GM12878 (cell line): ENCODE results near the gene SLC44A4. TPM values are rescaled to one million over a fixed set of nuclear protein-coding genes. Genes with fewer than 3 reads are reported as not detected.

Source experiments
- CHD1 ChIP-seq: IDR thresholded peaks from 2 replicates; pipeline ENCODE4 v1.6.1; 2012; ENCODE audit warnings: low read depth, low read length, improper control_type of control experiment
- EZH2 ChIP-seq: IDR thresholded peaks from 2 replicates; pipeline ENCODE4 v1.6.1; 2012; ENCODE audit warnings: low read depth, mild to moderate bottlenecking, control low read depth, inconsistent platforms, low read length, borderline replicate concordance; ENCODE audit not compliant: control insufficient read depth
- FOS ChIP-seq: IDR thresholded peaks from 3 replicates; pipeline ENCODE4 v1.6.1; 2011; ENCODE audit warnings: borderline replicate concordance; ENCODE audit not compliant: insufficient read length; ENCODE audit errors: extremely low read depth
- HCFC1 ChIP-seq: fragments of 150-350 bp; IDR thresholded peaks from 2 replicates; pipeline ENCODE4 v1.6.1; 2014; ENCODE audit warnings: low read length
- NFYB ChIP-seq: IDR thresholded peaks from 2 replicates; pipeline ENCODE4 v1.6.1; 2011; ENCODE audit warnings: low read depth, mild to moderate bottlenecking, low read length, improper control_type of control experiment, moderate library complexity; ENCODE audit not compliant: insufficient read depth
- RFX5 ChIP-seq: IDR thresholded peaks from 2 replicates; pipeline ENCODE4 v1.6.1; 2011; ENCODE audit warnings: low read depth, low read length, improper control_type of control experiment
- SMC3 ChIP-seq: IDR thresholded peaks from 2 replicates; pipeline ENCODE4 v1.6.1; 2011; ENCODE audit warnings: low read length, improper control_type of control experiment, borderline replicate concordance
- polyA plus RNA-seq, 11 experiments: library from polyadenylated mRNA; depleted of rRNA in 4 of 11; unstranded in 6 of 11; stranded (reverse) in 5 of 11; fragments of >200 nt; fragmentation: Nextera tagmentation in 4 of 11; fragmentation: Illumina TruSeq in 1 of 11; extraction: Ambion mirVana in 4 of 11; extraction: Trizol in 1 of 11; gene quantifications; 1 replicate in 1 of 11; 2 replicates in 10 of 11; pipeline versions ENCODE4 v1.2.1 to v1.2.3, GENCODE V29; 2011 to 2016; ENCODE audit warnings: inconsistent platforms in 2 of 11, missing spikeins in 2 of 11, low read depth in 1 of 11
- total RNA-seq, 4 experiments: library from RNA; depleted of rRNA in 3 of 4; stranded (reverse); fragments of >200 nt in 3 of 4; fragmentation: Illumina TruSeq in 1 of 4; extraction: Trizol in 1 of 4; gene quantifications; 2 replicates each; pipeline versions ENCODE4 v1.2.1 to v1.2.3, GENCODE V29; 2013 to 2021
- TF ChIP-seq, protein P1 (sequence below): fragments of 450-650 bp; IDR thresholded peaks from 2 replicates; pipeline ENCODE4 v1.6.1; 2016; ENCODE audit warnings: mild to moderate bottlenecking
- TF ChIP-seq, protein P2 (sequence below): fragments of 450-650 bp; formaldehyde crosslinking; IDR thresholded peaks from 2 replicates; pipeline ENCODE4 v1.4.0; 2020; ENCODE audit warnings: mild to moderate bottlenecking, moderate library complexity
- TF ChIP-seq, protein P3 (sequence below): fragments of 450-650 bp; IDR thresholded peaks from 2 replicates; pipeline ENCODE4 v1.6.1; 2017; ENCODE audit warnings: low read depth, mild to moderate bottlenecking, moderate library complexity

SLC44A4 gene
- total and polyA plus RNA-seq, 10 of the 15 experiments (the other 5 are each of a cell fraction or from before 2014, with no cell fraction given) = 0.04 to 0.24 (median 0.15) TPM; not detected in 3

DNA sequence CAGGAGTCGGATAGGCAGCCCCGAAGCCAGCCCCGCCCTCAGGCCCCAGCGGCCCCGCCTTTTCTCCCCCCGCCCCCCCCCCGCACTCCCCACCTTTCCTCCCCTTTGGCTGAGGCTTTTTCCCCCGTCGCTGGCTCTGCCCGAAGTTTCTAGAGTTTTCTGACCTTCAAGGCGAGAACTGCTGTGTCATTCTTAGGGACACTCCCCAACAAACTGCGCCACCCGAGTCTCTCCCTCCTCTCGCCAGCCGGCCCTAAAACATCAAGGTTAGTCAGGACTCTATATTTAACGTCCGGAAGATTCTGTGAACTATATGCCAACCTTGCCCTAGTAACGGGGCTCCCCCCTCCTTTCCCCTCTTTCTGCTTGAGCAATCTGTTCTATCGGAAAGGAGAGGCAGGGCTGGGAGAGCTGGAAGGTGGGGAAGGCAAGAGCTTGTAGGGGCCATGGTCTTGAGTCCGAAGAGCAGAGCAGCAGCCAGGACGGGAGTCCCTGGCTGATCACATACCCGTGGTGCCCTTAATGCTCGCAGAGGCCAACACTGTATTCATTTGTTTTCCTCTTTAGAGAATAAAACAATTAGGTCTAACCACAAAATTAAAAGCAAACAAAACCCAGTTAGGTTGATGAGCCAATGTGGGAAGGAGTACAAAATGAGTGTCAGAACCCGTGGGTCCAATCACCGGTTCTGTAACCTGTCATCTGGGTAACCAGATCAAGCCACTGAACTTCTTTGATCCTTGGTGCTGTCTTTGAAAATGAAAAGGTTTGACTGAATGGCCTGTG, 56.6 kb downstream of the SLC44A4 start (continued):
- TF ChIP-seq, protein P1, sequence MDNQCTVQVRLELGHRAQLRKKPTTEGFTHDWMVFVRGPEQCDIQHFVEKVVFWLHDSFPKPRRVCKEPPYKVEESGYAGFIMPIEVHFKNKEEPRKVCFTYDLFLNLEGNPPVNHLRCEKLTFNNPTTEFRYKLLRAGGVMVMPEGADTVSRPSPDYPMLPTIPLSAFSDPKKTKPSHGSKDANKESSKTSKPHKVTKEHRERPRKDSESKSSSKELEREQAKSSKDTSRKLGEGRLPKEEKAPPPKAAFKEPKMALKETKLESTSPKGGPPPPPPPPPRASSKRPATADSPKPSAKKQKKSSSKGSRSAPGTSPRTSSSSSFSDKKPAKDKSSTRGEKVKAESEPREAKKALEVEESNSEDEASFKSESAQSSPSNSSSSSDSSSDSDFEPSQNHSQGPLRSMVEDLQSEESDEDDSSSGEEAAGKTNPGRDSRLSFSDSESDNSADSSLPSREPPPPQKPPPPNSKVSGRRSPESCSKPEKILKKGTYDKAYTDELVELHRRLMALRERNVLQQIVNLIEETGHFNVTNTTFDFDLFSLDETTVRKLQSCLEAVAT = peak; percentile 12; the same call in 1 of the 2 replicates
- TF ChIP-seq CHD1 (0 out of 2 replicates have a peak, but pooled peaks have one; percentile 57), EZH2 (no peak), FOS (no peak), RFX5 (0 out of 2 replicates have a peak, but pooled peaks have one; percentile 33), SMC3 (no peak), NFYB (peak; percentile 30; the same call in 1 of the 2 replicates), HCFC1 (peak; percentile 39; the same call in 1 of the 2 replicates)
- TF ChIP-seq, protein P2, sequence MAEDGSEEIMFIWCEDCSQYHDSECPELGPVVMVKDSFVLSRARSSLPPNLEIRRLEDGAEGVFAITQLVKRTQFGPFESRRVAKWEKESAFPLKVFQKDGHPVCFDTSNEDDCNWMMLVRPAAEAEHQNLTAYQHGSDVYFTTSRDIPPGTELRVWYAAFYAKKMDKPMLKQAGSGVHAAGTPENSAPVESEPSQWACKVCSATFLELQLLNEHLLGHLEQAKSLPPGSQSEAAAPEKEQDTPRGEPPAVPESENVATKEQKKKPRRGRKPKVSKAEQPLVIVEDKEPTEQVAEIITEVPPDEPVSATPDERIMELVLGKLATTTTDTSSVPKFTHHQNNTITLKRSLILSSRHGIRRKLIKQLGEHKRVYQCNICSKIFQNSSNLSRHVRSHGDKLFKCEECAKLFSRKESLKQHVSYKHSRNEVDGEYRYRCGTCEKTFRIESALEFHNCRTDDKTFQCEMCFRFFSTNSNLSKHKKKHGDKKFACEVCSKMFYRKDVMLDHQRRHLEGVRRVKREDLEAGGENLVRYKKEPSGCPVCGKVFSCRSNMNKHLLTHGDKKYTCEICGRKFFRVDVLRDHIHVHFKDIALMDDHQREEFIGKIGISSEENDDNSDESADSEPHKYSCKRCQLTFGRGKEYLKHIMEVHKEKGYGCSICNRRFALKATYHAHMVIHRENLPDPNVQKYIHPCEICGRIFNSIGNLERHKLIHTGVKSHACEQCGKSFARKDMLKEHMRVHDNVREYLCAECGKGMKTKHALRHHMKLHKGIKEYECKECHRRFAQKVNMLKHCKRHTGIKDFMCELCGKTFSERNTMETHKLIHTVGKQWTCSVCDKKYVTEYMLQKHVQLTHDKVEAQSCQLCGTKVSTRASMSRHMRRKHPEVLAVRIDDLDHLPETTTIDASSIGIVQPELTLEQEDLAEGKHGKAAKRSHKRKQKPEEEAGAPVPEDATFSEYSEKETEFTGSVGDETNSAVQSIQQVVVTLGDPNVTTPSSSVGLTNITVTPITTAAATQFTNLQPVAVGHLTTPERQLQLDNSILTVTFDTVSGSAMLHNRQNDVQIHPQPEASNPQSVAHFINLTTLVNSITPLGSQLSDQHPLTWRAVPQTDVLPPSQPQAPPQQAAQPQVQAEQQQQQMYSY (CRISPR knock-in tag) = no peak
- TF ChIP-seq, protein P3, sequence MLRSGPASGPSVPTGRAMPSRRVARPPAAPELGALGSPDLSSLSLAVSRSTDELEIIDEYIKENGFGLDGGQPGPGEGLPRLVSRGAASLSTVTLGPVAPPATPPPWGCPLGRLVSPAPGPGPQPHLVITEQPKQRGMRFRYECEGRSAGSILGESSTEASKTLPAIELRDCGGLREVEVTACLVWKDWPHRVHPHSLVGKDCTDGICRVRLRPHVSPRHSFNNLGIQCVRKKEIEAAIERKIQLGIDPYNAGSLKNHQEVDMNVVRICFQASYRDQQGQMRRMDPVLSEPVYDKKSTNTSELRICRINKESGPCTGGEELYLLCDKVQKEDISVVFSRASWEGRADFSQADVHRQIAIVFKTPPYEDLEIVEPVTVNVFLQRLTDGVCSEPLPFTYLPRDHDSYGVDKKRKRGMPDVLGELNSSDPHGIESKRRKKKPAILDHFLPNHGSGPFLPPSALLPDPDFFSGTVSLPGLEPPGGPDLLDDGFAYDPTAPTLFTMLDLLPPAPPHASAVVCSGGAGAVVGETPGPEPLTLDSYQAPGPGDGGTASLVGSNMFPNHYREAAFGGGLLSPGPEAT = peak; percentile 26; the same call in 1 of the 2 replicates
